WERI-Rb-1 (cell line): ENCODE measurements around the gene ZFYVE28.

Source experiments
- DNase-seq: peaks from one replicate; pipeline ENCODE4 v3.0.0-alpha.2; 2020
- H3K27ac ChIP-seq: fragments of 250-450 bp; sonication (Bioruptor Pico); 2 replicates; pipeline ENCODE4 v1.5.1; 2020; ENCODE audit warnings: mild to moderate bottlenecking, moderate library complexity
- H3K27me3 ChIP-seq: fragments of 250-450 bp; sonication (Bioruptor Pico); 2 replicates; pipeline ENCODE4 v1.5.1; 2021; ENCODE audit warnings: mild to moderate bottlenecking, low read depth, moderate library complexity; ENCODE audit not compliant: insufficient read depth, severe bottlenecking
- H3K36me3 ChIP-seq: fragments of 250-450 bp; sonication (Bioruptor Pico); 2 replicates; pipeline ENCODE4 v1.5.1; 2020; ENCODE audit warnings: mild to moderate bottlenecking, moderate library complexity
- H3K4me3 ChIP-seq: 2 replicates; pipeline ENCODE4 v1.5.1; 2011; ENCODE audit warnings: low read depth, mild to moderate bottlenecking, control low read depth, low read length
- H3K9me3 ChIP-seq: fragments of 250-450 bp; sonication (Bioruptor Pico); 2 replicates; pipeline ENCODE4 v1.5.1; 2021; ENCODE audit warnings: mild to moderate bottlenecking, moderate library complexity; ENCODE audit not compliant: severe bottlenecking
- TF ChIP-seq, protein P1 (sequence below): IDR thresholded peaks from 2 replicates; pipeline ENCODE4 v1.5.1; 2011; ENCODE audit warnings: low read depth, mild to moderate bottlenecking, control low read depth, inconsistent platforms, low read length

ZFYVE28 gene

DNA sequence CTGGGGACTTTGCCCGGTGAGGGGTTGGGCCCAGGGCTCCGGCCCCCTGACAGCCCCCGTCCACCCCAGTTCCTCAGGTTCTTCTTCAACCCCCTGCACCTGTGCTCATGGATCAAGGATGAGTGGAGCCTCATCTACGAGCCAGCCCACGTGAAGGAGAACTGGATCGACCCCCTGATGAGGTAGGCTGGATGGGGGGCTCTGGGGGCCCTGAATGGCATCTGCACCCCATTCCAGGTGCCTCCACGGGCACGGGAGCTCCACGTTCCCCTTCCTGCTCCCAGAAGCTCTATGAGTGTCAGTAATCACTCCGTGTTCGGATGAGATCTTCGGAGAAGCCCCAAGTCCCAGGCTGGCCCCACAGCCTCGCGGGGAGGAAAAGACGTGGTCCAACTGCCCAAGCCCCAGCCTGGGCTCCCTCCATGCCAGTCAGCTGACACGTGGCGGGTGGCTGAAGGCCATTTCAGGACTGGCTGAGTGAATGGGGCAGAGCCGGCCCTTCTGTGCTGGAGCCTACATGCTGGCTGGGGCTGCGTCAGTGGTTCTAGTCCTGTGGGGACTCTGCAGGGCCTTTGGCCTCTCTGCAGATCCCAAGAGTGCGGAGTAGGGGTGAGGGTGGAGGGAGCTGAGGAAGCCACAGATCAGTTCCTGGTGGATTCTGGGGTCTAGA lies 24.8 kb upstream of the ZFYVE28 start:
- no peak overlapping the region for H3K4me3 ChIP-seq
- TF ChIP-seq, protein P1, sequence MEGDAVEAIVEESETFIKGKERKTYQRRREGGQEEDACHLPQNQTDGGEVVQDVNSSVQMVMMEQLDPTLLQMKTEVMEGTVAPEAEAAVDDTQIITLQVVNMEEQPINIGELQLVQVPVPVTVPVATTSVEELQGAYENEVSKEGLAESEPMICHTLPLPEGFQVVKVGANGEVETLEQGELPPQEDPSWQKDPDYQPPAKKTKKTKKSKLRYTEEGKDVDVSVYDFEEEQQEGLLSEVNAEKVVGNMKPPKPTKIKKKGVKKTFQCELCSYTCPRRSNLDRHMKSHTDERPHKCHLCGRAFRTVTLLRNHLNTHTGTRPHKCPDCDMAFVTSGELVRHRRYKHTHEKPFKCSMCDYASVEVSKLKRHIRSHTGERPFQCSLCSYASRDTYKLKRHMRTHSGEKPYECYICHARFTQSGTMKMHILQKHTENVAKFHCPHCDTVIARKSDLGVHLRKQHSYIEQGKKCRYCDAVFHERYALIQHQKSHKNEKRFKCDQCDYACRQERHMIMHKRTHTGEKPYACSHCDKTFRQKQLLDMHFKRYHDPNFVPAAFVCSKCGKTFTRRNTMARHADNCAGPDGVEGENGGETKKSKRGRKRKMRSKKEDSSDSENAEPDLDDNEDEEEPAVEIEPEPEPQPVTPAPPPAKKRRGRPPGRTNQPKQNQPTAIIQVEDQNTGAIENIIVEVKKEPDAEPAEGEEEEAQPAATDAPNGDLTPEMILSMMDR, result no peak
- DNase-seq, result no peak
- no peak overlapping the region for H3K27ac ChIP-seq
- no peaks in the 10 kb centered on the region for H3K27me3 ChIP-seq
- no peaks in the 10 kb centered on the region for H3K9me3 ChIP-seq
- H3K36me3 ChIP-seq, result no peaks in the 10 kb centered on the region

DNA sequence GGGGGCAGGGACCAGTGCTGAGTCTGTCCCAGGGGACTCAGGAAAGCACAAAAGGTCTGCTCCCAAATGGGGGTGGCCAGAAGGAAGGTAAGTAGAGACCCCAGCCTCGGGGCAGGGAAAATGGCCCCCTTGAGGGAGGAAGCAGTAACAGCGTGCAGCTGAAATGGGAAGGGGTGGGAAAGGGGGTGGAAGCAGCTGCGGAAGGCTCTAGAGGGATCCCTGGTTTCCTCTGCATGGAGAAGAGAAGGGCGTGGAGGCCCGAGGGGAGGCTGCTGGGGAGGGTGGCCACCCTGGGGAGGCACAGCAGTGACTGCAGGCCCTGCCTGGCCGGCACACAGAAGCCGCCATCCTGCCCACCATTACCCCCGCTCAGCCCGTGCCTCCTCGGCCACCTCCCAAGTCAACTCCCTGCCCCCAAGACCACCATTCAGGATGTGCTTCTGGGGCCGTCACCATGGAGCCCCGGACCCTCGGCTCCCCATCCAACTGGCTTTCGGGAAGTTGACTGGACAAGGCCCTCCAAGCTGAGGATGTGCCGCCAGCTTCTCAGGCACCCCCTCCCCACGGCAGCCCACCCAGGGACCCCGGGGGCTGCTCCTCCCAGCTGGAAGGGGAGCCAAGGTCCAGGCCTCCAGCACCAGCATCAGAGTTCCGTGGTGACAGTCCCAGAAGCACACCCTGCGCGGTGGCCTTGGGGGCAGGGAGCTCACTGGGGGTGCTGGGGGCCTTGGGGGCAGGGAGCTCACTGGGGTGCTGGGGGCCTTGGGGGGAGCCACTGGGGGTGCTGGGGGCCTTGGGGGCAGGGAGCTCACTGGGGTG lies 23.9 kb upstream of the ZFYVE28 start:
- Histone ChIP-seq H3K4me3 (no peak overlapping the region; the same call in 1 of the 2 replicates), H3K27me3 (no peaks in the 10 kb centered on the region), H3K9me3 (no peaks in the 10 kb centered on the region), H3K36me3 (no peaks in the 10 kb centered on the region), H3K27ac (no peak overlapping the region; the same call in 1 of the 2 replicates)
- peak; percentile 37 for DNase-seq
- TF ChIP-seq, protein P1, result peak; percentile 34; the same call in 1 of the 2 replicates

DNA sequence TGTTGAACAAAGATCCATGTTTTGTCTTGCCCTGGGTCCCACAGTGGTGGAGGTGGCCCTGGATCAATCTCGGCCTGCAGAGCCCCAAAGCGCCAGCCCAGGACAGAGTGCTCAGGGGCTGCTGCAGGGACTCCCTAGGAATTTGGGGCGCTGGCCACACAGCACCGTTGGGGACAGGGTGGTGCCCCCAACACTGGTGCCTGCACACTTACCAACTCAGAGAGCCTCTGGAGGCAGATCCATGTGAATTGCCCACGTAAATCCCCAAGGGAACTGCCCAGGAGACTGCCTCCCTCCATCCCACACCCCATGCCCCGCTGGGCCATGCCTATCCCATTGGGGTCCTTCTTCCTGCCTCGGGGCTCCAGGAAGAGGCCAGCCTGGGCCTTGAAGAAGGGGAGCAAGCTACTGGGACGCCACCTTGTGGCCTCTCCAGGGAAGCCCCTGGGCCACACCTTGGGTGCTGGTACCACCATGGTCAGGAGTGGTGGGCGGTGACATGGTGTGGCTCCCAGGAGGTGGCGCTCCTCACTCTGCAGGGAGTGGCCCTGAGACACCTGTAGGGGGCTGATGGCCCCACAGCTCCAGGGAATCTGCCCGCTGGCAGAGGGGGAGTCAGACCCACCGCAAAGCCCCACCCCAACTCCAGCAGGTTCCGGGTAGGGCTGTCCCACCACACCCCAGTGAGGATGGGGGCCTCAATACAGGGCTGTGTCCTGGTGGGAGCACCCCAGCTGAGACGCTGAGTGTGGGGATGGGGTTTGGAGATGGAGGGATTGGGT lies 23.1 kb upstream of the ZFYVE28 start:
- DNase-seq, result peak; percentile 97
- Histone ChIP-seq H3K9me3 (no peaks in the 10 kb centered on the region), H3K36me3 (no peaks in the 10 kb centered on the region), H3K27me3 (no peaks in the 10 kb centered on the region), H3K4me3 (peak overlapping the region; percentile 19; the same call in 1 of the 2 replicates), H3K27ac (no peak overlapping the region; the same call in 1 of the 2 replicates)
- TF ChIP-seq, protein P1, result peak; percentile 100

DNA sequence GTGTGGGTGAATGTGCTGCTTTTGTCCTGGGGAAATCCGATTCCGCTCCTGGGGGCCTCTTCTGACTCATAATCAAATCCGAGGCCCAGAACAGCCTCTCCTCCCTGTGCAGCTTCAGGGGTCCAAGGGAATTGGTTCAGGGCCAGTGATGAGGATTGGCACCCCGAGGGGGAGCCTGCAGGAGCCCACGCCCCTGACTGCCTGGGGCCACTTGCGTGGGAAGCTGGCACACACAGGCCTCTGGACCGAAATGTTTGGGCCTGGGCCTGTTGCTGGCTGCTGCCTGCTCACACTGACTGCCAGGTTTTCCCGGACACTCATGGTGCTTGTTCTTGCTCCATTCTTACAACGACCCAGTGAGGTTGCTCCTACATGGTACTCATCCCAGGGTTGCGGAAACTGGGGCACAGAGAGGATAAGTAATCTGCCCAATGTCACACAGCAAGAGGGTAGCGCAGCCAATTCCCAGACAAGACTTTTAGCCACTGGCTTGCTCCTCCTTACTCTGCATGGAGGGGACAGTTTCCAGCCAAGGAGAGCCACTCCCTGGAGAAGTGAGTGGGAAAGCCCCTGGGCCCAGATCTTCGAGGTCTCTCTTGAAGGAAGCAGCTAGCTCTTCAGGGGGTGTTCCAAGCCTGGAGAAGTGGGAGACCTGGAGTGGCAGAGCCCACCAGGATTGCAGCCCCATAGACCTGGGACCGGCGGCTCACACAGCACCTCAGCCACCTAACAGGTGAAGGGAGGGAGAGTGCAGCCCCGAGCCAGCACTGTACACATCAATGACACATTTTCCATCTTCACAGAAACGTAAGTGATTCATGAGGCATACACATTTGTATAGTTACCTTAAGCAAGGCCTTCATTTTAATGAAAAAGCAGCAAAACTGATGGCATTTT lies 20.6 kb upstream of the ZFYVE28 start:
- TF ChIP-seq, protein P1, result no peak
- Histone ChIP-seq H3K36me3 (no peaks in the 10 kb centered on the region), H3K27ac (no peak overlapping the region), H3K4me3 (no peak overlapping the region), H3K9me3 (no peaks in the 10 kb centered on the region), H3K27me3 (no peaks in the 10 kb centered on the region)
- DNase-seq, result no peak
